Measurements from ENCODE around the gene PLAAT3. TPM values are rescaled to one million over a fixed set of nuclear protein-coding genes. Genes with fewer than 3 reads are reported as not detected.

The PLAAT3 gene
- 10 to 100 TPM in 1 of 5 experiments, 1 to 10 TPM in 3, under 1 TPM in 1; 0.92 to 10.3 (median 2.0) TPM for total RNA-seq
- polyA plus RNA-seq: 1 to 10 TPM; 1.9 to 4.8 TPM
- 1.1 reads per million for total RNA-seq

DNA sequence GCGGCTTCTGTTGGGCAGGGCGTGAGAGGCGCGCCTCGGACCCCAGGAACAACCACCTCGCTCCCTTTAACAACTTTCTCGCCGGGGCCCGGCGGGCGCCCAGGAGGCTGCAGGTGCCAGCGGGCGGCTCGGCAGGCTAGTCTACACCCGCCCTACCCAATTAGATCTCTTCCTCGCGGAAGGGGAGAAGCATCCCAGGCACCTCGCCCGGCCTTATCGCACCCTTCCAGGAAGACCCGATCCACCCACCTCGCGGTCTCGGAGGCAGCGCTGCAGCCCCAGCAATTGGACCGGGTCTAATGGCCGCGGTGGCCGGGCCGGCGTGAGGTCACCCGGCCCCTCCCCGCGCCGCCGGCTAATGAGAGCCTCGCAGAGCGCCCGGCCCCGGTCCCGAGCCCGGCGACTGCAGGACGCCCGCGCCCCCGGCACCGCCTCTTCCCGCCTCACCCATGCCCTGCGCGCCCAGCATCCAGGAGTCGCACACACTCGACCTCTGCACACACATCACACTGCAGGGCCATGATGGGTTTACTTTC lies at the start of gene PLAAT3:
TSS of gene PLAAT3 (minus strand) at position 298 of the 536 bp plus-strand sequence. CDS start 419 bp downstream, outside the sequence.
- intact Hi-C loops (cut with micrococcal nuclease): loop anchor here (1.0 to 5.0 kb wide), 5 partner anchors 42 to 82 kb away; partner anchors contain the start of gene ATL3 (in 1 of the 2)
- POLR2A ChIA-PET: no interaction called here
- Histone ChIP-seq H3K4me3 (ENCODE audit: low read length) (peak within 1 kb of the TSS; percentile 75), H3K36me3 (ENCODE audit: control insufficient read depth in 2 of 3, insufficient read depth in 3 of 3, low read length in 3 of 3) (no peaks in the 10 kb centered on the region), H3K9me3 (ENCODE audit: control insufficient read depth in 2 of 3, low read length in 3 of 3) (no peaks in the 10 kb centered on the region), H3K4me1 (ENCODE audit: control insufficient read depth in 2 of 2, insufficient read depth in 2 of 2, low read length in 2 of 2) (peaks cover 0 to 3% of the 10 kb centered on the region in 2 donors), H3K27me3 (ENCODE audit: control insufficient read depth in 2 of 2, insufficient read depth in 2 of 2, low read length in 2 of 2) (no peaks in the 10 kb centered on the region), H3K27ac (ENCODE audit: low read depth, low read length) (peak within 1 kb of the TSS; percentile 35)
- H3K4me3 Mint-ChIP-seq: peak within 1 kb of the TSS; percentile 82 to 89 (median 86)
- CTCF ChIA-PET: interaction anchor here (0.6 kb wide), 1 partner anchor 79 kb away, joined by 3 read pairs; no protein-coding TSS in a partner anchor
- peaks cover 0 to 31% (median 0%) of the 10 kb centered on the region in 5 donors for H3K27me3 Mint-ChIP-seq
- DNase-seq (peak in 7 of 9 donors; percentile 11 to 41 (median 16)), ATAC-seq (peak; percentile 70)
- peaks cover 0 to 26% (median 12%) of the 10 kb centered on the region in 7 donors for H3K4me1 Mint-ChIP-seq
- H3K36me3 Mint-ChIP-seq: no peaks in the 10 kb centered on the region
- H3K27ac Mint-ChIP-seq: peak within 1 kb of the TSS in 8 of 9 donors; percentile 52 to 74 (median 62)
- no peaks in the 10 kb centered on the region for H3K9me3 Mint-ChIP-seq

DNA sequence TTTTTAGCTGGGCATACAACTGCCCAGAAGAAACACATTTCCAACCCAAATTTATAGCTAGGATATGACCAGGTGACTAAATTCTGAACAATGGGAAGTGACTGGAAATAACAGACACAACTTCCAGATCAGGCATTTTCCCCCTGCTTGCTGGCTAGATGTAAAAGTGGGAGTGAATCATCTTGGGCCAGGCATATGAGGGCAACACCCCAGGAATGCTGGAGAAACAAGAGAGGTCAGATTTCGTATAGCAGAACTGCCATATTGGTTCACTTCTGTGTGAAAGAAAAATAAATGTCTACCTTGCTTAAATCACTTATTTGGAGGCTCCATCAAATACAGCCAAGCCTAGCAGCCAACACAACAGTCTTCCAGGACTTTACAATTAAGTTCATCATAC lies 49.6 kb upstream of the PLAAT3 start:
- Mint-ChIP-seq H3K27ac (peak overlapping the region in 1 of 9 donors; percentile 31), H3K4me3 (no peak overlapping the region), H3K9me3 (no peaks in the 10 kb centered on the region), H3K27me3 (no peaks in the 10 kb centered on the region), H3K4me1 (peaks cover 21 to 58% (median 45%) of the 10 kb centered on the region in 7 donors), H3K36me3 (peaks cover 0 to 5% (median 0%) of the 10 kb centered on the region in 5 donors)
- H3K4me3 ChIP-seq (ENCODE audit: low read length): no peak overlapping the region
- H3K9me3 ChIP-seq (ENCODE audit: control insufficient read depth in 2 of 3, low read length in 3 of 3): no peaks in the 10 kb centered on the region
- H3K36me3 ChIP-seq (ENCODE audit: control insufficient read depth in 2 of 3, insufficient read depth in 3 of 3, low read length in 3 of 3): no peaks in the 10 kb centered on the region
- intact Hi-C loops (cut with micrococcal nuclease): no loop called here
- no peak for DNase-seq
- H3K4me1 ChIP-seq (ENCODE audit: control insufficient read depth in 2 of 2, insufficient read depth in 2 of 2, low read length in 2 of 2): no peaks in the 10 kb centered on the region
- no peak overlapping the region for H3K27ac ChIP-seq (ENCODE audit: low read depth, low read length)
- ATAC-seq: no peak
- no peaks in the 10 kb centered on the region for H3K27me3 ChIP-seq (ENCODE audit: control insufficient read depth in 2 of 2, insufficient read depth in 2 of 2, low read length in 2 of 2)
- ChIA-PET CTCF (no interaction called here), POLR2A (no interaction called here)

DNA sequence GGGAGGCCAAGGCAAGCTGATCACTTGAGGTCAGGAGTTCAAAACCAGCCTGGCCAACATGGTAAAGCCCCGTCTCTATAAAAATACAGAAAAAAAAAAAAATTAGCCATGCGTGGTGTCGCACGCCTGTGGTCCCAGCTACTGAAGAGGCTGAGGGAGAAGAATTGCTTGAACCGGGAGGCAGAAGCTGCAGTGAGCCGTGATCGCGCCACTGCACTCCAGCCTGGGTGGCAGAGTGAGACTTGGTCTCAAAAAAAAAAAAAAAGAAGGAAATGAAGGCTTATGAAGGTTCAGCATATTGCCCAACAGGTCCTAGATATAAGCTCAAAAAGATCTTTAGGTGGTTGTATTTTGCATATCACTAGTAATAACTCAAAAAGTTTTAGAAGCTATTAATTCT lies 46.7 kb upstream of the PLAAT3 start:
- POLR2A ChIA-PET: no interaction called here
- H3K27me3 ChIP-seq (ENCODE audit: control insufficient read depth in 2 of 2, insufficient read depth in 2 of 2, low read length in 2 of 2): no peaks in the 10 kb centered on the region
- H3K4me3 Mint-ChIP-seq: peak overlapping the region in 1 of 10 donors; percentile 24
- peaks cover 0 to 4% (median 0%) of the 10 kb centered on the region in 3 experiments for H3K36me3 ChIP-seq (ENCODE audit: control insufficient read depth in 2 of 3, insufficient read depth in 3 of 3, low read length in 3 of 3)
- peaks cover 13 to 55% (median 36%) of the 10 kb centered on the region in 7 donors for H3K4me1 Mint-ChIP-seq
- DNase-seq: no peak
- peak overlapping the region in 1 of 9 donors; percentile 36 for H3K27ac Mint-ChIP-seq
- H3K4me1 ChIP-seq (ENCODE audit: control insufficient read depth in 2 of 2, insufficient read depth in 2 of 2, low read length in 2 of 2): no peaks in the 10 kb centered on the region
- no peaks in the 10 kb centered on the region for H3K9me3 Mint-ChIP-seq
- peaks cover 0 to 9% (median 4%) of the 10 kb centered on the region in 5 donors for H3K36me3 Mint-ChIP-seq
- no peaks in the 10 kb centered on the region for H3K27me3 Mint-ChIP-seq
- H3K27ac ChIP-seq (ENCODE audit: low read depth, low read length): no peak overlapping the region
- H3K4me3 ChIP-seq (ENCODE audit: low read length): no peak overlapping the region
- ATAC-seq: no peak
- no peaks in the 10 kb centered on the region for H3K9me3 ChIP-seq (ENCODE audit: control insufficient read depth in 2 of 3, low read length in 3 of 3)
- CTCF ChIA-PET: interaction anchor here (0.5 kb wide), 1 partner anchor 17 kb away, joined by 3 read pairs; no protein-coding TSS in a partner anchor
- intact Hi-C loops (cut with micrococcal nuclease): no loop called here

DNA sequence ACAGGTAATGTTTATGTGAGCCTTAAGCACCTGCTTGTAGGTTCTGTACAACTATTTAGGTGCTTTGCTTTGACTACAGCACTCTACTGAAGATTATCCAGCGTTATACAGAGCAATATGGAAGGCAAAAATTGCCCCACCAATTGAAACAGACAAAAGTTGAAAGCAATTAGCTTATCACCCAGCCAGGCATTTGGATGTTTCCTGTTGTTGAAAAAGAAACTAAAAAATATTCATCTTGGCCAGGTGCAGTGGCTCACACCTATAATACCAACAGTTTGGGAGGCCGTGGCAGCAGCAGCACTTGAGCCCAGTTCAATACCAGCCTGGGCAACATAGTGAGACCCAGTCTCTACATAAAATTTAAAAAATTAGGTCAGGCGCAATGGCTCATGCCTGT lies 38.4 kb upstream of the PLAAT3 start:
- Mint-ChIP-seq H3K27ac (peak overlapping the region in 7 of 9 donors; percentile 16 to 89 (median 65)), H3K4me3 (peak overlapping the region in 2 of 10 donors; percentile 16 to 22), H3K36me3 (peaks cover 6 to 37% (median 22%) of the 10 kb centered on the region in 5 donors), H3K27me3 (no peaks in the 10 kb centered on the region), H3K9me3 (no peaks in the 10 kb centered on the region), H3K4me1 (peaks cover 10 to 18% (median 16%) of the 10 kb centered on the region in 7 donors)
- Histone ChIP-seq H3K4me1 (ENCODE audit: control insufficient read depth in 2 of 2, insufficient read depth in 2 of 2, low read length in 2 of 2) (peaks cover 4 to 5% of the 10 kb centered on the region in 2 donors), H3K27ac (ENCODE audit: low read depth, low read length) (no peak overlapping the region), H3K9me3 (ENCODE audit: control insufficient read depth in 2 of 3, low read length in 3 of 3) (no peaks in the 10 kb centered on the region), H3K36me3 (ENCODE audit: control insufficient read depth in 2 of 3, insufficient read depth in 3 of 3, low read length in 3 of 3) (peaks cover 0 to 21% (median 0%) of the 10 kb centered on the region in 3 experiments), H3K27me3 (ENCODE audit: control insufficient read depth in 2 of 2, insufficient read depth in 2 of 2, low read length in 2 of 2) (no peaks in the 10 kb centered on the region), H3K4me3 (ENCODE audit: low read length) (no peak overlapping the region)
- ChIA-PET CTCF (no interaction called here), POLR2A (interaction anchor here (1.0 kb wide), 1 partner anchor 19 kb away, joined by 3 read pairs; no protein-coding TSS in a partner anchor)
- intact Hi-C loops (cut with micrococcal nuclease): no loop called here
- no peak for DNase-seq
- ATAC-seq: no peak

DNA sequence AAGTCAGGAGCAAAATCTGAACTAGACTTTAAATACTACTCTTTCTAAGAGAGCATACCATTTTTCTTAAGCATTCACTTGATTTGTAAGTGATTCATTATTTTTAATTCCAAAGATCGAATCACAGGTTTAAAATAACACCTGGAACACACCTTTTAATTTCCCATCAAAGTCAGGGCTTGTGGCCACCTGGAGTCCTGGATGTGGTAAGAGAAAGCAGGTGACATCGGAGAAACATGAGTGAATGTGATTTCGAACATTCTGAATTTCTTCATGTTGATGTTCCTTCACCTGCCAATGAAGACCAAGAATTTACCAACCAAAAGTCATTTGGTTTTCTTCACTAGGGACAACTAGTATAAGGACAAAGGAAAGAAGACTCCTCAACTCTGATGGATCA lies 29.0 kb upstream of the PLAAT3 start:
- H3K27ac Mint-ChIP-seq: peak overlapping the region in 1 of 9 donors; percentile 11
- Histone ChIP-seq H3K27me3 (ENCODE audit: control insufficient read depth in 2 of 2, insufficient read depth in 2 of 2, low read length in 2 of 2) (no peaks in the 10 kb centered on the region), H3K9me3 (ENCODE audit: control insufficient read depth in 2 of 3, low read length in 3 of 3) (no peaks in the 10 kb centered on the region), H3K27ac (ENCODE audit: low read depth, low read length) (no peak overlapping the region), H3K36me3 (ENCODE audit: control insufficient read depth in 2 of 3, insufficient read depth in 3 of 3, low read length in 3 of 3) (peaks cover 0 to 47% (median 9%) of the 10 kb centered on the region in 3 experiments), H3K4me3 (ENCODE audit: low read length) (no peak overlapping the region), H3K4me1 (ENCODE audit: control insufficient read depth in 2 of 2, insufficient read depth in 2 of 2, low read length in 2 of 2) (no peaks in the 10 kb centered on the region)
- DNase-seq (no peak), ATAC-seq (no peak)
- ChIA-PET CTCF (interaction anchor here (1.2 kb wide), 1 partner anchor 164 kb away, joined by 4 read pairs; no protein-coding TSS in a partner anchor), POLR2A (no interaction called here)
- H3K9me3 Mint-ChIP-seq: no peaks in the 10 kb centered on the region
- H3K4me3 Mint-ChIP-seq: no peak overlapping the region
- peaks cover 2 to 7% (median 5%) of the 10 kb centered on the region in 7 donors for H3K4me1 Mint-ChIP-seq
- H3K36me3 Mint-ChIP-seq: peaks cover 5 to 39% (median 19%) of the 10 kb centered on the region in 5 donors
- intact Hi-C loops (cut with micrococcal nuclease): no loop called here
- no peaks in the 10 kb centered on the region for H3K27me3 Mint-ChIP-seq

DNA sequence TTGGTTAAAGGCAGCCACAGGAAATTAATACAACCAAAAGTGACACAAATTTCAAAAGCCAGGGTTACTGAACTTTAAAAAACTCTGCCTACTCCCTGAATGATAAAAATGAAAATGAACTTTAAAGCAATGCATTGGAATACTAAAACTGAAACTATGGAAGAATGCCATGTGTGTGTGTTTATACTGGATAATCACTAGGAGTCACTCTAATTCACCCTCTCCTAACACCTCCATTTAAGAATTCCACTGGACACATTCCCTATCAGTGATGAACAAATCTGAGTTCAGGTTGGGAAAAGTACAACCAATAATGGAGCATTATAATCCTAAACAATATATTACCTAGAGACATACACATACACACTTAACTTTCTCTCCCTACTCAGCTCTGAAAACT lies 27.5 kb upstream of the PLAAT3 start:
- H3K36me3 Mint-ChIP-seq: peaks cover 3 to 37% (median 19%) of the 10 kb centered on the region in 5 donors
- no peaks in the 10 kb centered on the region for H3K27me3 Mint-ChIP-seq
- no peaks in the 10 kb centered on the region for H3K9me3 Mint-ChIP-seq
- no peak overlapping the region for H3K27ac ChIP-seq (ENCODE audit: low read depth, low read length)
- no peaks in the 10 kb centered on the region for H3K9me3 ChIP-seq (ENCODE audit: control insufficient read depth in 2 of 3, low read length in 3 of 3)
- ChIA-PET POLR2A (no interaction called here), CTCF (interaction anchor here (0.8 to 1.0 kb wide), 2 partner anchors 96 to 163 kb away, joined by 3 read pairs; no protein-coding TSS in a partner anchor)
- no peak for DNase-seq
- H3K36me3 ChIP-seq (ENCODE audit: control insufficient read depth in 2 of 3, insufficient read depth in 3 of 3, low read length in 3 of 3): peaks cover 0 to 36% (median 9%) of the 10 kb centered on the region in 3 experiments
- intact Hi-C loops (cut with micrococcal nuclease): no loop called here
- peak overlapping the region in 2 of 9 donors; percentile 14 to 79 for H3K27ac Mint-ChIP-seq
- no peaks in the 10 kb centered on the region for H3K27me3 ChIP-seq (ENCODE audit: control insufficient read depth in 2 of 2, insufficient read depth in 2 of 2, low read length in 2 of 2)
- no peak overlapping the region for H3K4me3 ChIP-seq (ENCODE audit: low read length)
- H3K4me1 ChIP-seq (ENCODE audit: control insufficient read depth in 2 of 2, insufficient read depth in 2 of 2, low read length in 2 of 2): no peaks in the 10 kb centered on the region
- peaks cover under 1 to 16% (median 10%) of the 10 kb centered on the region in 7 donors for H3K4me1 Mint-ChIP-seq
- no peak for ATAC-seq
- no peak overlapping the region for H3K4me3 Mint-ChIP-seq

Data from naive thymus-derived CD4-positive, alpha-beta T cell (primary cell).